Measurements from ENCODE around the gene VPS25.

GRCh38 chr17:42821176-42821575, 47.9 kb downstream of the VPS25 start:
- TF ChIP-seq CTCF (IDR thresholded peaks at IDR 0.05) (no peak), POLR2AphosphoS5 (IDR thresholded peaks at IDR 0.05) (no peak), POLR2A (IDR thresholded peaks at IDR 0.05) (no peak)
